ENCODE results near the gene DLL1. TPM values are rescaled to one million over a fixed set of nuclear protein-coding genes. Genes with fewer than 3 reads are reported as not detected.

DLL1 gene
- total and polyA plus RNA-seq, 5 experiments from 2014 or later = 0.34 to 15.9 (median 1.5) TPM

DNA sequence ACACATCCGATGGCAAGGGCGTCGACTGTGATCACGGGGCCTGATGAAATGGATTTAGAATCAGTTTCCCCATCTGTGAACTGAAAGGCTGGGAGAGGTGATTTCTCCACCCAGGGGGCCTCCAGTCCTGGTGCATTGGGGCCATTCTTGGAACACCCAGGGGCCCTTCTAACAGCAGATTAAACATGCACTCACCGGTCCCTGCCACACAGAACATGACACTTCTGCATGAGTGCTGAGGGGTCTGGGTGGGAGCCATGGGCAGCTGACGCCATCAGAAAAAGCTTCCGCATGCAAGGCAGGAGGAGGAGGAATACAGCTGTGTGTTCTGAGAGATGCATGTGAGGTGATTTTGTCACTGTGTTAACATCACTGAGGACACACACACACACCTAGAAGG is 26.8 kb downstream of the DLL1 start:
- Mint-ChIP-seq H3K9me3 (no peaks in the 10 kb centered on the region), H3K27ac (no peak overlapping the region), H3K27me3 (peaks cover 0 to 4% (median 0%) of the 10 kb centered on the region in 5 donors), H3K4me1 (peaks cover 0 to 6% (median 3%) of the 10 kb centered on the region in 4 donors), H3K36me3 (no peaks in the 10 kb centered on the region), H3K4me3 (no peak overlapping the region)
- POLR2A ChIA-PET = no interaction called here
- ATAC-seq (no peak), DNase-seq (peak in 1 of 10 donors; percentile 55)

DNA sequence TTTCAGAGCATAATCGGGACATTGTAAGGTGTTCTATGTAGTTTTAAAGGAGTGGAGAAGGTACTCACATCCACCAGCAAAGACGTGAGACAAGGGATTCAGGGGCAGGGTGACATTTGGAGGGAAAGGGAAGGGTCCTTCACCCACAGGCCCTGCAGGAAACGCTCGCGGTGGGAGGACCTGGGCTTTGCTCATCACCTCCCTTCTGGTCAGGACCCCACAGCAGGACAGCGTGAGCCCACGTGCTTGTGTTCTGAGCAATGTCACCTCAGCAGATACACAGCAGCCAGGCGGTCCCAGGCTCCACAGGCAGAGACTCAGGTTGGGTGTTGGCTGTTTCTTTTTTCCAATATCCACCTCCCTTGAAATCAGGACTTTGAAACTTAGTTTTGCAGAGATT is 27.5 kb downstream of the DLL1 start:
- H3K36me3 Mint-ChIP-seq = no peaks in the 10 kb centered on the region
- POLR2A ChIA-PET = interaction anchor here (2.1 kb wide), 1 partner anchor 8 kb away, joined by 7 read pairs; no protein-coding TSS in a partner anchor
- H3K9me3 Mint-ChIP-seq = no peaks in the 10 kb centered on the region
- no peak overlapping the region for H3K27ac Mint-ChIP-seq
- H3K4me3 Mint-ChIP-seq = no peak overlapping the region
- DNase-seq (peak in 1 of 10 donors; percentile 46), ATAC-seq (no peak)
- H3K27me3 Mint-ChIP-seq = peaks cover 0 to 4% (median 0%) of the 10 kb centered on the region in 5 donors
- H3K4me1 Mint-ChIP-seq = peaks cover 0 to 6% (median 3%) of the 10 kb centered on the region in 4 donors

GRCh38 chr6:170262489-170263088 is 28.3 kb downstream of the DLL1 start:
- no peak overlapping the region for H3K27ac Mint-ChIP-seq
- peaks cover 0 to 6% (median 3%) of the 10 kb centered on the region in 4 donors for H3K4me1 Mint-ChIP-seq
- DNase-seq = peak in 1 of 10 donors; percentile 13
- peaks cover 0 to 4% (median 0%) of the 10 kb centered on the region in 5 donors for H3K27me3 Mint-ChIP-seq
- POLR2A ChIA-PET = interaction anchor here (0.6 to 2.1 kb wide), 2 partner anchors 9 to 104 kb away, joined by 3 to 7 read pairs; no protein-coding TSS in a partner anchor
- ATAC-seq = no peak
- no peaks in the 10 kb centered on the region for H3K36me3 Mint-ChIP-seq
- H3K4me3 Mint-ChIP-seq = no peak overlapping the region
- H3K9me3 Mint-ChIP-seq = no peaks in the 10 kb centered on the region

DNA sequence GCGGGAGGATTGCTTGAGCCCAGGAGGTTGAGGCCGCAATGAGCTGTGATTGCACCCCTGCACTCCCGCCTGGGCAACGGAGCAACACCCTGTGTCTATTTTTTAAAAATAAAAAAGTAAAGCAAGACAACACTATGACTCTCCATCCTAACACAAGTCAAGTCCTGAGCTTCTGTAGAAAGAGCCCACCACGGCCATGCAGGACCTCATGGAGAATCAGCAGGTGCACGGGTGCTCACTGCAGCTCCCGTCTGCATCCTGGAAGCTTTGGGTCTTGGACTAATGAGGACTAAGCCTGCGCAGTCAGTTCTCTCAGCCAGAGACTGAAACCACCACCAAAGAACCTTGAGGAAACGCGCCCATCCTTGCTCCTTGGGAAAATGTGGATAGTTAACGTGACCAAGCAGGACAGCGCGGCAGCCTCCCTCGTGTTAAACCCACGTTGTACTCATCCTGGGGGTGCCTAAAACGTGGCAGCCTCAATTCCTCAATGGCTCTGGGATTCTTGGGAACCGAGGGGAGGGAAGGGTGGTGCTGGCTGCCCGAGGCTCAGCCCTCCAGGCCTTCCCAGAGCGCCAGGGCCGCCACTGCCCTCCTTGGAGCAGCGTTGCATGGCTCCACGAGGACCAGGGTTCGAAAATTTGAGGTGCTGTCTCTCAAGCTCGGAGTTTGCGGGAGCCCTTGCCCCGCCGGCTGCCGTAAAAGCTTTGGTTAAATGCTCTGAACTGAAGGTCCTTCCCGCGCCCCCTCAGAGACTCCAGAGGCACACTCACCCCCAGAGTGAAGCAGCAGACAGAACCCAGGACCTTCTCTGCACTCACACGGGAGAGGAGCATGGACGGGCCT is 29.0 kb downstream of the DLL1 start:
- ATAC-seq (no peak), DNase-seq (peak in 1 of 10 donors; percentile 55)
- Mint-ChIP-seq H3K9me3 (no peaks in the 10 kb centered on the region), H3K4me1 (peaks cover 0 to 6% (median 3%) of the 10 kb centered on the region in 4 donors), H3K27me3 (peaks cover 0 to 4% (median 0%) of the 10 kb centered on the region in 5 donors), H3K27ac (no peak overlapping the region), H3K4me3 (no peak overlapping the region), H3K36me3 (no peaks in the 10 kb centered on the region)
- POLR2A ChIA-PET = interaction anchor here (1.0 to 2.1 kb wide), 2 partner anchors 10 to 30 kb away, joined by 4 to 7 read pairs; no protein-coding TSS in a partner anchor

DNA sequence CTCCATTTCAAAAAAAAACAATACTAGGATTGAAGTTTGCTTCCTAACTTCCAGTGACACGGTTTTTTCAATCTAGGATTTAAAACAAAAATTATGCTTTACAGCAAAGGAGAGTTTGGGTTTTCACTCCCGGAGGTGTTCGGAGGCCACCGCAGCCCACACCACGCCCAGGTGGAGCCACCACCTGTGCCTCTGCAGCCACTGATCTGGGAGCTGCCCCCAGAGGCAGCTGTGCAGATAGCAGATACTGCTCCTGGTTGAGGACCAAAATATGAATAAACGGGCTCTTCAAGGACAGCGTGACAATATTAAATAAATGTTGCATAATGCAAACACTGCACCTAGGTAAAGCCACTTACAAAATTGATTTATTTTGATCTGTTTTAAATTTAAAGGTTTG is 30.2 kb downstream of the DLL1 start:
- H3K9me3 Mint-ChIP-seq = no peaks in the 10 kb centered on the region
- H3K36me3 Mint-ChIP-seq = no peaks in the 10 kb centered on the region
- H3K4me1 Mint-ChIP-seq = peaks cover 0 to 3% (median under 1%) of the 10 kb centered on the region in 4 donors
- DNase-seq (peak in 1 of 10 donors; percentile 27), ATAC-seq (peak in 1 of 2 donors; percentile 47)
- peaks cover 0 to 4% (median 0%) of the 10 kb centered on the region in 5 donors for H3K27me3 Mint-ChIP-seq
- no peak overlapping the region for H3K27ac Mint-ChIP-seq
- POLR2A ChIA-PET = interaction anchor here (1.0 kb wide), 1 partner anchor 31 kb away, joined by 4 read pairs; no protein-coding TSS in a partner anchor
- H3K4me3 Mint-ChIP-seq = no peak overlapping the region

DNA sequence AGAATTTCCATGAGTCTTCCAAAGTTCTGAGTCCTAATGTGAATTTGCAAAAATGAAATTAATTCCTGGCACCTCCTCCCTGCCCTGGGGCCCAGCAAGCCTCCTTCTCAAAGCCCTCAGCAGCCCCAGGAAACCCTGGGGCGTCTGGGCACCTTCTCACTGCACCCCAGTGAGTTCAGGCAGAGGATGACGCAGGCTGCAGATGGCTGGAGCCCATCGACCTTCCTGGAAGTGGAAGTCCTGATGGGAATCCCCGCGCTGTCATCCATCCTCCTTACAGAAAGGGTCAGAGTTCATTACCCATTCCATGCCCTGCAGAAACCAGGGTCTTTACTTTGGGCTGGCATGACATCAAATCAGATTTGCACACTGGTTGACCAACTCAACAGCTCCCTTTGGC is 31.6 kb downstream of the DLL1 start:
- Mint-ChIP-seq H3K9me3 (no peaks in the 10 kb centered on the region), H3K27me3 (peaks cover 0 to 7% (median 0%) of the 10 kb centered on the region in 5 donors), H3K27ac (no peak overlapping the region), H3K4me1 (peaks cover 0 to 5% (median 2%) of the 10 kb centered on the region in 4 donors), H3K36me3 (no peaks in the 10 kb centered on the region), H3K4me3 (no peak overlapping the region)
- POLR2A ChIA-PET = no interaction called here
- ATAC-seq = no peak
- DNase-seq = no peak

DNA sequence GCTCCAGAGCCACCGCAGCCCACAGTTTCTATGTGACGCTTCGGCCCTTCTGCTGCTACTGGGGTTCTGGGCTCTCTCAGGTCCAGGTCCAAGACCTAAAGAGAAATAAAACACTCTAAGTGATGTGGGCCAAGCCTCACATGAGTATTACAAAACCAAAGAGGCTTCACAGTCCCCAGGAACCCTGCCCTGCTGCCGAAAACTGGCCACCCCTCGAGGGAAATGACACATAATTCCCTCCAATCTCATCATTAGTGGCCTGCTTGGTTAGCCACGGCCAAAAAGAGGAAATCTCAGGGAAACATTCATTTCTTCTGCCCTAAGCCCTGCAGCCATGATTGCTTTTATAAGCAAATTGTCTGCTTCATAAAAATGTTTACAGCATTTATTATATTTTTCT is 32.5 kb downstream of the DLL1 start:
- POLR2A ChIA-PET = no interaction called here
- Mint-ChIP-seq H3K4me1 (peaks cover 0 to 5% (median 2%) of the 10 kb centered on the region in 4 donors), H3K27ac (no peak overlapping the region), H3K4me3 (no peak overlapping the region), H3K9me3 (no peaks in the 10 kb centered on the region), H3K27me3 (peaks cover 0 to 7% (median 0%) of the 10 kb centered on the region in 5 donors), H3K36me3 (no peaks in the 10 kb centered on the region)
- DNase-seq (peak in 1 of 10 donors; percentile 9), ATAC-seq (no peak)

- H3K27ac Mint-ChIP-seq = peak overlapping the region in 2 of 10 donors; percentile 37 to 77
- H3K36me3 Mint-ChIP-seq = no peaks in the 10 kb centered on the region
- no peak overlapping the region for H3K4me3 Mint-ChIP-seq
- peaks cover 0 to 3% (median 0%) of the 10 kb centered on the region in 4 donors for H3K4me1 Mint-ChIP-seq
- H3K27me3 Mint-ChIP-seq = peaks cover 0 to 7% (median 0%) of the 10 kb centered on the region in 5 donors
- ATAC-seq = no peak
- no peaks in the 10 kb centered on the region for H3K9me3 Mint-ChIP-seq
- peak in 1 of 10 donors; percentile 6 for DNase-seq
- POLR2A ChIA-PET = no interaction called here
Observed at GRCh38 chr6:170257376-170257775, 33.5 kb downstream of the DLL1 start.

GRCh38 chr6:170256641-170257040 is 34.2 kb downstream of the DLL1 start:
- Mint-ChIP-seq H3K4me1 (peaks cover 0 to 3% (median 0%) of the 10 kb centered on the region in 4 donors), H3K9me3 (no peaks in the 10 kb centered on the region), H3K4me3 (no peak overlapping the region), H3K27me3 (peaks cover 0 to 9% (median 0%) of the 10 kb centered on the region in 5 donors), H3K27ac (no peak overlapping the region), H3K36me3 (no peaks in the 10 kb centered on the region)
- POLR2A ChIA-PET = no interaction called here
- ATAC-seq = no peak
- peak in 1 of 10 donors; percentile 50 for DNase-seq

GRCh38 chr6:170255426-170256125 is 35.3 kb downstream of the DLL1 start:
- Mint-ChIP-seq H3K27ac (no peak overlapping the region), H3K36me3 (no peaks in the 10 kb centered on the region), H3K4me3 (no peak overlapping the region), H3K4me1 (peaks cover 0 to 3% (median 0%) of the 10 kb centered on the region in 4 donors), H3K9me3 (no peaks in the 10 kb centered on the region), H3K27me3 (peaks cover 0 to 16% (median 0%) of the 10 kb centered on the region in 5 donors)
- POLR2A ChIA-PET = no interaction called here
- ATAC-seq (no peak), DNase-seq (peak in 1 of 10 donors; percentile 7)

- Mint-ChIP-seq H3K4me1 (peaks cover 0 to 3% (median 0%) of the 10 kb centered on the region in 4 donors), H3K9me3 (no peaks in the 10 kb centered on the region), H3K27me3 (peaks cover 0 to 23% (median 0%) of the 10 kb centered on the region in 5 donors), H3K4me3 (no peak overlapping the region), H3K27ac (peak overlapping the region in 1 of 10 donors; percentile 63), H3K36me3 (no peaks in the 10 kb centered on the region)
- no peak for ATAC-seq
- peak in 1 of 10 donors; percentile 18 for DNase-seq
- POLR2A ChIA-PET = no interaction called here
Observed at GRCh38 chr6:170254315-170255213, 36.3 kb downstream of the DLL1 start.

DNA sequence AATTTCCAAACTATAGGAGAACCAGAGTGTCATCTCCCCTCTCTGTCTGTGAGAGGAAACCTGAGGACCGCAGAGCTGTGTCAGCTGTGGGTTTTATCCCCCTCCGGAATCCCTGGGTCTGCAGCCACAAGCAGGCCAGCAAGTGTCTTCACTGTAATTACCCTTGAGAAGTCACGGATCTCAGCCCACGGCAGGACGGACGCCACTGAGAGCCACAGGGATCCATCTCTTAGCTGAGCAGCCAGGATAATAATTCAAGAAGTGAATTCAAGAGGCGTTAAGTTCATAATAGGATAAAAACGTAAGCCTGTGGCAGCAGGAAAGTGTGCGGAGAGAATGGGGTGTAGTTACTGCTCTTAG is 37.0 kb downstream of the DLL1 start:
- Mint-ChIP-seq H3K27ac (no peak overlapping the region), H3K4me1 (peaks cover 0 to 3% (median 0%) of the 10 kb centered on the region in 4 donors), H3K36me3 (no peaks in the 10 kb centered on the region), H3K4me3 (no peak overlapping the region), H3K9me3 (no peaks in the 10 kb centered on the region), H3K27me3 (peaks cover 0 to 28% (median 0%) of the 10 kb centered on the region in 5 donors)
- POLR2A ChIA-PET = no interaction called here
- DNase-seq (no peak), ATAC-seq (no peak)
